Adrenal gland (tissue), 12 donors: ENCODE measurements around the gene ADARB2. TPM values are rescaled to one million over a fixed set of nuclear protein-coding genes. Genes with fewer than 3 reads are reported as not detected.
"Not testable (repeated sequence)": the region's sequence is repeated elsewhere in the genome, so short reads cannot be mapped to it uniquely, and the experiment has no call there.

Experiments used
- DNase-seq, 7 donors: peaks; one replicate each; pipeline ENCODE4 v3.0.0-alpha.2; 2019 to 2020
- H3K27ac ChIP-seq, 5 donors: fragments of 200-600 bp; sonication (generic) in 4 of 5; 1 replicate in 3 of 5; 2 replicates in 2 of 5; pipeline versions ENCODE4 v1.5.1 to v1.8.0; 2016 to 2020; ENCODE audit warnings: mild to moderate bottlenecking in 1 of 5
- H3K27me3 ChIP-seq: fragments of 200-600 bp; 2 replicates; pipeline ENCODE4 v1.8.0; 2021
- H3K36me3 ChIP-seq, 2 donors: fragments of 200-600 bp; replicated peaks in 1 of 2; 1 replicate in 1 of 2; 2 replicates in 1 of 2; pipeline versions ENCODE4 v1.5.1 to v1.8.0; 2018 to 2022
- H3K4me1 ChIP-seq, 2 donors: fragments of 200-600 bp; replicated peaks in 1 of 2; 1 replicate in 1 of 2; 2 replicates in 1 of 2; pipeline versions ENCODE4 v1.5.1 to v1.8.0; 2018 to 2021
- H3K4me3 ChIP-seq, 4 donors: fragments of 200-600 bp; sonication (generic) in 3 of 4; one replicate each; pipeline ENCODE4 v1.5.1; 2016 to 2018
- H3K9me3 ChIP-seq, 3 donors: fragments of 200-600 bp; sonication (generic) in 1 of 3; replicated peaks in 1 of 3; 1 replicate in 2 of 3; 2 replicates in 1 of 3; pipeline versions ENCODE4 v1.5.1 to v1.8.0; 2016 to 2021
- CTCF ChIP-seq, 6 experiments: fragments of 450-650 bp in 4 of 6; fragments of 200-600 bp in 2 of 6; sonication (generic) in 1 of 6; IDR thresholded peaks; 1 replicate in 5 of 6; 2 replicates in 1 of 6; pipeline versions ENCODE4 v1.5.1 to v1.8.0; 2016 to 2021; ENCODE audit warnings: antibody characterized with exemption in 6 of 6, mild to moderate bottlenecking in 2 of 6, moderate library complexity in 1 of 6
- POLR2A ChIP-seq, 2 donors: fragments of 450-650 bp; IDR thresholded peaks; one replicate each; pipeline ENCODE4 v1.6.1; 2017; ENCODE audit warnings: antibody characterized with exemption in 2 of 2, mild to moderate bottlenecking in 2 of 2, moderate library complexity in 1 of 2
- WGBS, 4 donors: extraction: QIAGEN DNeasy Blood & Tissue Kit in 2 of 4; methylation state at CpG; one replicate each; pipeline versions ENCODE4 v1.1.5 to v1.1.7; 2013 to 2017; 5-methylcytosine and 5-hydroxymethylcytosine counted together
- intact Hi-C, 2 donors: fragments of 100-400 bp; cut with DNase I; formaldehyde crosslinking; loops; one replicate each; pipeline versions ENCODE4 v1.14.1 to v1.15.0; 2022 to 2023
- polyA plus RNA-seq, 3 donors: library from polyadenylated mRNA; stranded (reverse); fragments of 200-250 nt in 2 of 3; fragments of 350-450 nt in 1 of 3; fragmentation: Illumina TruSeq in 1 of 3; extraction: RNeasy Lipid Tissue Mini Kit (QIAGEN cat#74804) in 1 of 3; gene quantifications; one replicate each; pipeline ENCODE4 v1.2.3, GENCODE V29; 2013 to 2014
- total RNA-seq, 9 donors: library from RNA; depleted of rRNA in 4 of 9; stranded (reverse); fragments of >200 nt in 4 of 9; fragments of 120-200 nt in 1 of 9; fragmentation: NEBNext Ultra II Directional in 1 of 9; extraction: Animal tissue kit (Norgen Biotek cat#: 25700) in 1 of 9; gene quantifications; one replicate each; pipeline versions ENCODE4 v1.1.0 to v1.2.4, GENCODE V29; 2013 to 2023
- donor health status: healthy with polysubstance abuse.
- donor health status: Bipolar disorder and iron deficiency.
- donor health status: DM: yes; HTN: yes; CAD: no.
- donor health status: DM: no; HTN: no; CAD: no.
- donor health status: DM: no; HTN: no; CAD: no.
- donor health status: DM: yes; HTN: yes; CAD: no.

ADARB2 gene
- total and polyA plus RNA-seq, 12 donors, result 0.14 to 3.1 (median 0.91) TPM

GRCh38 chr10:1434202-1434601, 303.1 kb downstream of the ADARB2 start:
- TF ChIP-seq POLR2A (IDR thresholded peaks at IDR 0.05) (no peak), CTCF (IDR thresholded peaks at IDR 0.05) (no peak)
- Histone ChIP-seq H3K27me3 (no peaks in the 10 kb centered on the region), H3K4me3 (no peak overlapping the region), H3K27ac (no peak overlapping the region), H3K36me3 (no peaks in the 10 kb centered on the region), H3K4me1 (no peaks in the 10 kb centered on the region), H3K9me3 (no peaks in the 10 kb centered on the region)
- 61 to 74% (median 70%) methylated on average over 11 of the region's 11 CpGs for WGBS, 4 donors
- no peak for DNase-seq
- intact Hi-C loops, result no loop called here

DNA sequence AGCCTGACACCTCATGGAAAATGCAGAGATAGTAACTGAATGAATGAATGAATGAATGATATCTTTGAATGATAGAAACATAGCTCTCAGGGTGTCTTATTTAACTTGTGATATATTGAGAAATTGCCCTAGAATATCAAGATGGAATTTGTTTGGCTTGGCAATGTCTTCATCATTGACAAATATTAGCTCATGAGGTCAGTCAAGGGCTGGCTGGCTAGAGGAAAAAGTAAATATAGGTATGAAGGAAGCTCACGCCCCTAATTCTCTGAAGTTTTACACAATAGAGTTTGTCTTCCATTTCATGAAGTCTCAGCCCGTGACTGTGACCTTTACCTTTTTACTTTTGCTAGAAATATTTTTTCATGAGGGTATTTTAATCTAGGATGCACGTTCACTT, 305.2 kb downstream of the ADARB2 start:
- intact Hi-C loops, result no loop called here
- Histone ChIP-seq H3K4me1 (no peaks in the 10 kb centered on the region), H3K9me3 (no peaks in the 10 kb centered on the region), H3K27me3 (no peaks in the 10 kb centered on the region), H3K36me3 (no peaks in the 10 kb centered on the region), H3K27ac (no peak overlapping the region), H3K4me3 (no peak overlapping the region)
- DNase-seq, result no peak
- 47 to 68% (median 59%) methylated on average over 3 of the region's 3 CpGs for WGBS, 4 donors
- TF ChIP-seq POLR2A (IDR thresholded peaks at IDR 0.05), result no peak
- TF ChIP-seq CTCF (IDR thresholded peaks at IDR 0.05), result no peak

DNA sequence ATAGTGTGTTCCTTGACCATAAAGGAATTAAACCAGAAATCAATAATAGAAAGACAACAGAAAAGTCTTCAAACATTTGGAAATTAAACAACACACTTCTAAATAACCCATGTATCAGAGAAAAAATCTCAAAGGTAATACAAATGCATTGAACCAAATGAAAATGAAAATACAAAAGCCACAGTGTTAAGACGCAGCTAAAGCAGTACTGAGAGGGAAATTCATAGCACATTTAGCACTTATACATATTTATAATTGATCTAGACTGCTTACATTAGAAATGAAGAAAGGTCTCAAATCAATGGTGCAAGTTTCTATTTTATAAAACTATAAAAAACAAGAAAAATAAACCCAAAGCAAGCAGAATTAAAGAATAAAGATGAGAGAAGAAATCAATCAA, 306.1 kb downstream of the ADARB2 start:
- Histone ChIP-seq H3K36me3 (no peaks in the 10 kb centered on the region), H3K4me3 (no peak overlapping the region), H3K4me1 (no peaks in the 10 kb centered on the region), H3K9me3 (no peaks in the 10 kb centered on the region), H3K27me3 (no peaks in the 10 kb centered on the region), H3K27ac (no peak overlapping the region)
- TF ChIP-seq CTCF (IDR thresholded peaks at IDR 0.05) (no peak), POLR2A (IDR thresholded peaks at IDR 0.05) (no peak)
- intact Hi-C loops, result no loop called here
- 72 to 86% (median 84%) methylated on average over 1 of the region's 1 CpG for WGBS, 4 donors
- no peak for DNase-seq

- H3K27ac ChIP-seq, DNase-seq, H3K27me3 ChIP-seq, intact Hi-C loops, H3K36me3 ChIP-seq, H3K4me3 ChIP-seq, H3K4me1 ChIP-seq, H3K9me3 ChIP-seq: not testable (repeated sequence)
- WGBS, 4 donors, result 44 to 65% (median 59%) methylated on average over 3 of the region's 3 CpGs
Observed at GRCh38 chr10:1427521-1428186, 309.7 kb downstream of the ADARB2 start.

GRCh38 chr10:1426786-1427185, 310.5 kb downstream of the ADARB2 start:
- Histone ChIP-seq H3K27me3 (no peaks in the 10 kb centered on the region), H3K9me3 (no peaks in the 10 kb centered on the region)
- TF ChIP-seq CTCF (IDR thresholded peaks at IDR 0.05), result no peak
- TF ChIP-seq POLR2A (IDR thresholded peaks at IDR 0.05), result no peak

More at GRCh38 chr10:1426786-1427185, 310.5 kb downstream of the ADARB2 start:
- DNase-seq, result no peak
- no peaks in the 10 kb centered on the region for H3K36me3 ChIP-seq
- no peaks in the 10 kb centered on the region for H3K4me1 ChIP-seq
- WGBS, 4 donors, result 57 to 87% (median 84%) methylated on average over 6 of the region's 6 CpGs
- H3K27ac ChIP-seq, result no peak overlapping the region
- H3K4me3 ChIP-seq, result no peak overlapping the region
- intact Hi-C loops, result no loop called here
